Measurements from ENCODE around the gene PSMD6.

Gene PSMD6

DNA sequence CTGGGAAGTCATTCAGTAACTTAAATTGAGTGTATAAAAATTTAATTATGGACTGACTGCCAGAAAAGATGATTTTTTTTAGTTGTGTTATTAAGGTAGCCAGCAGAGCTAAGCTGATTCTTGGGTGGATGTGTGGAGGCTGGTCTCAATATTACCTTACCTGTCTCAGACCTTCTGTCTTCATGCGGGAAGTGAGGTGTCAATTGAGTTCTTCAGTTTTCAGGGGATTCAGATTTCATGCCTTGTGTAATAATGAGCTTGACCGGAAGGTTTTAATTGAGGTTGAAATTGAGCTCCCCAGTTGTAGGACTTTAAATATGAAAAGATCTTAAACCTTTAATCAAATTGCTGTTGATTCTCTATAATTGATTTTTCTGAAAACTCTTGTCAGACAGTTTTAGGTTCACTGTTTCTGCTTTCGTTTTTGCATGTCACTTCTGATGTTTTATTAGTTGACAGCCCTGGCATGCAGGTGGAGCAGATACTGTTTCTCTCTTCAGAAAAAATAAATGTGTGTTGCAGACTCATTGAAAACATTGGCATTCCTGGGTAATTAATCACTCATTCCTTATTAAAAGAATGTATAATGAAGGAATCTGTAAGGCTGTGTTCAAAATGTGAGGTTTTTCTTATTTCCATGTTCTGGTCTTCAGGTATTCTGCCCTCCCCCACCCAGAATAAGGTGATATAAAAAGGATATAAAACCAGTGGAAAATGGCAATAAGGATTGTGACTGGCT lies 54.5 kb downstream of the PSMD6 start:
- no peak for TF ChIP-seq CTCF (IDR thresholded peaks at IDR 0.05)
- Histone ChIP-seq H3K4me3 (peak overlapping the region; percentile 59), H3K27ac (peak overlapping the region; percentile 42 to 75)
- no peak for DNase-seq (ENCODE audit: low spot score)

GRCh38 chr3:63967675-63968611 lies 55.4 kb downstream of the PSMD6 start:
- peak overlapping the region; percentile 42 to 75 for H3K27ac ChIP-seq
- DNase-seq (ENCODE audit: low spot score): no peak
- no peak for TF ChIP-seq CTCF (IDR thresholded peaks at IDR 0.05)
- H3K4me3 ChIP-seq: peak overlapping the region; percentile 59

DNA sequence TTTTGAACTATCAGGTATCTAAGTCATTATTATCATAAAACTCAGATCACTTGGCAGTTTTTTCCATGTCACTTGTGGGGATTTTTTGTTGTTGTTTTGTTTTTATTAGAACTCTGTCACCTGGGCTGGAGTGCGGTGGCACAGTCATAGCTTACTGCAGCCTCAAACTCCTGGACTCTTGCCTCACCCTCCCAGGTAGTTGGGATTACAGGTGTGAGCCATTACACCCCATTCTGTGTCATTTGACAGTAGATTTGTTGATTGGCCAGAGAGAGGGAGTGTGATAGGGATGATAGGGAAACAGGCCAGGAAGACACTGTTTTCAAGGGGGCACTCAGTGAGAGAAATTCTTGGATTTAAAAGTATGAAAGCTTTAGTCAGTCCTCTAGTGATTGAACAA lies 56.4 kb downstream of the PSMD6 start:
- TF ChIP-seq CTCF (IDR thresholded peaks at IDR 0.05): no peak
- no peak for DNase-seq (ENCODE audit: low spot score)
- Histone ChIP-seq H3K27ac (no peak overlapping the region), H3K4me3 (no peak overlapping the region)

DNA sequence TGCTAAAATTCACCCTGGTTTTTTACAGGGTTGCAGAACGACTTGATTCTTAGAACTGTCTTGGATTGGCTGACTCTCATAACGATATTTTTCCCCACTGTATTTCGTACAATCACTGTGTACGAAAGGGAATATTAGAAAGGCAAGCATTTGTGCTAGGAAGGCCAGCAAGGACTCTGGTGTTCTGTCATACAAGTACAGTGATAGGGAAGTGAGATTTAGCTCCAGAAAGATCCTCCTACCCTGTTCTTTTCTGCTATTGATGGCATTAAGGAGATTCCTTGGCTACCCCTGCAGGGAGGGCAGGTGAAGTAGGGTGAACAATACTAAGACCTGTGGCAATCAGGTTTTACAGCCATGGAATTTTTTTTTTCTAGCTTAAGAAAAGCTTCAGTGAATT lies 57.3 kb downstream of the PSMD6 start:
- H3K4me3 ChIP-seq: no peak overlapping the region
- TF ChIP-seq CTCF (IDR thresholded peaks at IDR 0.05): no peak
- no peak for DNase-seq (ENCODE audit: low spot score)
- no peak overlapping the region for H3K27ac ChIP-seq

DNA sequence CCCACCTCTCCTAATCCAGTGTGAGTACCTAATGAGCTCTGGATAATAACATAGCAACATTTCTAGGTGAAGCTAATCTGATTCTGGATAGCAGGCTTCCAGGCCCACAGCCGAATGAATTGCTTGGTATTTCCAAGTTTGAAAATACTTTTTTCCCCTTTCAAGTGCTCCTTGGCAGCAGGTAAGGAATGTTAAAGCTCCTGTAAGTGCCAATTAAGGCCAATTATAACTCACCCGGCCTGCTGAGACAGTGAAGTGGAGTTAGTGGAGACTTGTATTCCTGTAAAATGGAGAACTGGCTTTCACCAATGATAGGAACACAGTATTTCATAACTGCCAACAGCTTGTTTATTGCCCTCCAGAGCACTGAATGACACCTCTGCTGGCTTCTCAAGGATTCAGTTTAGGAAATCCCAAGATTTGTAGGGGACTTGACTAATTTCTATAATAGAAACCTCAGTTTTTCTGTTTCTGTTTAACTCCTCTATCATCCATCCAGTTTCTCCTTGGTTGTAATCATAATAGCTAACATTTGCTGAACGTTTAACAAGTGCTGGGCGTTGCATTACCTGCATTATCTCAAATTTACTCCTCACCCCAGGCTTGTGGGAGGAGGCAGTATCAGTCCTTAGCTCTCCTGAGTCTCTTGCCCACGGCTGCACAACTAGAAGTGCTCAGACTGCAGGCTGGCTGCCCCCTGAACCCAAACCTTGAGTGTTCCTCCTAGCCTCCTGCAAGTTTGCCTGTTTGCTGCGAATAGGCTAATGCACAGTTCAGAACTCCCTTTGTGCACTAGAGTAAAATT lies 58.4 kb downstream of the PSMD6 start:
- Histone ChIP-seq H3K27ac (no peak overlapping the region), H3K4me3 (no peak overlapping the region)
- no peak for TF ChIP-seq CTCF (IDR thresholded peaks at IDR 0.05)
- DNase-seq (ENCODE audit: low spot score): no peak

GRCh38 chr3:63963496-63963895 lies 59.8 kb downstream of the PSMD6 start:
- Histone ChIP-seq H3K4me3 (no peak overlapping the region), H3K27ac (no peak overlapping the region)
- TF ChIP-seq CTCF (IDR thresholded peaks at IDR 0.05): no peak
- no peak for DNase-seq (ENCODE audit: low spot score)

Data from coronary artery (tissue), 2 donors.